ENCODE results near the gene PDE11A.

DNA sequence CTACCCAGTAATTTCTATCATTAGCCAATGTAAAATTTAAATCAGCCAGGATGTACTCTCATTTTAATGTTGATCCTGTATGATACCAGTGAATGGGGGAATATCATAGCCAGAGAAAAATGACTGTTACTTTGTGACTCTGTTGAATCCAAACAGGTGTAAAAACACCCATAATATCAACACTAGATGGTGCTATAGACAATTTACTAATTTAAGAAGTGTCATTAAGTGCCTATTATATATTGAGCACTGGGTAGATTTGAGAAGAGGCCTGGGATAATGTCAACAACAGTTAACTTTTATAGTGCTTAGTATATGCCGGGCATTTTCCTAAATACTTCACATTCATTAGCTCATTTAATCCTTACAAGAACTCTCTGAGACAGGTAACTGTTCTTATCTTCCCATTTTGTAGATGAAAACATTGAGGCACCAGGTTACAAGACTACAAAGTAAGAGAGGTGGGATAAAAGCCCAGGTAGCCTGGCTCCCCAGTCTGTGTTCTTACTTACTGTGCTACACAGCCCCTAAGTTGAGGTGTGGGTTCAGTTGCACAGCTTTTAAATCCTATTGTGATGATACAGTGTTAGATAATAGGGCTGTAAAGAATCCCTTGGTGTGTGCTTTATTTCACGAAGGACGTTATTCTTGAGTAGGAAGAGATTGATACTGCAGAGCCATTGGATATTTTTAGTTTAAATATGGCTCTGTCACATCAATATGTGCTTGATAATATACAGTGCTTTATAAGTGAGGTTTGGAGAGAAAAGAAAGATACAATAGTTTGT, 354.6 kb downstream of the PDE11A start:
- TF ChIP-seq, protein P1, sequence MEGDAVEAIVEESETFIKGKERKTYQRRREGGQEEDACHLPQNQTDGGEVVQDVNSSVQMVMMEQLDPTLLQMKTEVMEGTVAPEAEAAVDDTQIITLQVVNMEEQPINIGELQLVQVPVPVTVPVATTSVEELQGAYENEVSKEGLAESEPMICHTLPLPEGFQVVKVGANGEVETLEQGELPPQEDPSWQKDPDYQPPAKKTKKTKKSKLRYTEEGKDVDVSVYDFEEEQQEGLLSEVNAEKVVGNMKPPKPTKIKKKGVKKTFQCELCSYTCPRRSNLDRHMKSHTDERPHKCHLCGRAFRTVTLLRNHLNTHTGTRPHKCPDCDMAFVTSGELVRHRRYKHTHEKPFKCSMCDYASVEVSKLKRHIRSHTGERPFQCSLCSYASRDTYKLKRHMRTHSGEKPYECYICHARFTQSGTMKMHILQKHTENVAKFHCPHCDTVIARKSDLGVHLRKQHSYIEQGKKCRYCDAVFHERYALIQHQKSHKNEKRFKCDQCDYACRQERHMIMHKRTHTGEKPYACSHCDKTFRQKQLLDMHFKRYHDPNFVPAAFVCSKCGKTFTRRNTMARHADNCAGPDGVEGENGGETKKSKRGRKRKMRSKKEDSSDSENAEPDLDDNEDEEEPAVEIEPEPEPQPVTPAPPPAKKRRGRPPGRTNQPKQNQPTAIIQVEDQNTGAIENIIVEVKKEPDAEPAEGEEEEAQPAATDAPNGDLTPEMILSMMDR (IDR thresholded peaks at IDR 0.05 in 4 of 5, conservative IDR thresholded peaks at IDR 0.05 in 1 of 5), result peak in 1 of 5 experiments; percentile 21
- no peak for TF ChIP-seq POLR2A (IDR thresholded peaks at IDR 0.05)
